ENCODE results near the gene CD99.
"Not testable (repeated sequence)": the region's sequence is repeated elsewhere in the genome, so short reads cannot be mapped to it uniquely, and the experiment has no call there.

GRCh38 chrX:2764766-2765548, 73.9 kb downstream of the CD99 start:
- not testable (repeated sequence) for TF ChIP-seq POLR2A (IDR thresholded peaks at IDR 0.05); EP300 (IDR thresholded peaks at IDR 0.05; ENCODE audit: low read depth); CTCF (IDR thresholded peaks at IDR 0.05)
